ENCODE data around the gene KDM6A.
"Not testable (repeated sequence)": the region's sequence is repeated elsewhere in the genome, so short reads cannot be mapped to it uniquely, and the experiment has no call there.

KDM6A gene

GRCh38 chrX:44908153-44908552 is 35.2 kb downstream of the KDM6A start:
- TF ChIP-seq CTCF (IDR thresholded peaks at IDR 0.05; ENCODE audit: low read depth, low read length, missing control alignments): no peak
- no peak for DNase-seq (ENCODE audit: low read depth)
- in situ Hi-C loops (cut with HindIII; ENCODE audit: low sequenced_read_pairs): no loop called here
- H3K4me3 ChIP-seq (ENCODE audit: low read depth, low read length): no peak overlapping the region

GRCh38 chrX:44908827-44909226 is 35.8 kb downstream of the KDM6A start:
- TF ChIP-seq CTCF (IDR thresholded peaks at IDR 0.05; ENCODE audit: low read depth, low read length, missing control alignments): no peak
- in situ Hi-C loops (cut with HindIII; ENCODE audit: low sequenced_read_pairs): no loop called here
- H3K4me3 ChIP-seq (ENCODE audit: low read depth, low read length): no peak overlapping the region
- DNase-seq (ENCODE audit: low read depth): no peak

- DNase-seq (ENCODE audit: low read depth); H3K4me3 ChIP-seq (ENCODE audit: low read depth, low read length); in situ Hi-C loops (cut with HindIII; ENCODE audit: low sequenced_read_pairs): not testable (repeated sequence)
These were observed 37.5 kb downstream of the KDM6A start for GRCh38 chrX:44910508-44910907.

- H3K4me3 ChIP-seq (ENCODE audit: low read depth, low read length); in situ Hi-C loops (cut with HindIII; ENCODE audit: low sequenced_read_pairs); DNase-seq (ENCODE audit: low read depth): not testable (repeated sequence)
These were observed 38.1 kb downstream of the KDM6A start for GRCh38 chrX:44911074-44911600.

- in situ Hi-C loops (cut with HindIII; ENCODE audit: low sequenced_read_pairs): no loop called here
- no peak overlapping the region for H3K4me3 ChIP-seq (ENCODE audit: low read depth, low read length)
- DNase-seq (ENCODE audit: low read depth): no peak
- TF ChIP-seq CTCF (IDR thresholded peaks at IDR 0.05; ENCODE audit: low read depth, low read length, missing control alignments): no peak
These were observed 40.9 kb downstream of the KDM6A start for GRCh38 chrX:44913656-44914531.

- in situ Hi-C loops (cut with HindIII; ENCODE audit: low sequenced_read_pairs): no loop called here
- DNase-seq (ENCODE audit: low read depth): peak; percentile 4
- TF ChIP-seq CTCF (IDR thresholded peaks at IDR 0.05; ENCODE audit: low read depth, low read length, missing control alignments): no peak
- H3K4me3 ChIP-seq (ENCODE audit: low read depth, low read length): no peak overlapping the region
These were observed 41.7 kb downstream of the KDM6A start for GRCh38 chrX:44914532-44915198.

- DNase-seq (ENCODE audit: low read depth): no peak
- TF ChIP-seq CTCF (IDR thresholded peaks at IDR 0.05; ENCODE audit: low read depth, low read length, missing control alignments): no peak
- no peak overlapping the region for H3K4me3 ChIP-seq (ENCODE audit: low read depth, low read length)
- in situ Hi-C loops (cut with HindIII; ENCODE audit: low sequenced_read_pairs): no loop called here
These were observed 42.4 kb downstream of the KDM6A start for GRCh38 chrX:44915361-44915868.

All from astrocyte of the cerebellum (primary cell).